Measurements from ENCODE around the gene MACROH2A1.

The MACROH2A1 gene

GRCh38 chr5:135355169-135355568 lies 43.9 kb downstream of the MACROH2A1 start:
- peaks cover 93% of the 10 kb centered on the region for H3K36me3 ChIP-seq

GRCh38 chr5:135353952-135354721 lies 44.9 kb downstream of the MACROH2A1 start:
- no peak for DNase-seq
- Histone ChIP-seq H3K9me3 (ENCODE audit: severe bottlenecking) (no peaks in the 10 kb centered on the region), H3K27ac (no peak overlapping the region), H3K27me3 (ENCODE audit: insufficient read depth, low read depth, severe bottlenecking) (no peaks in the 10 kb centered on the region), H3K36me3 (peaks cover 89% of the 10 kb centered on the region), H3K4me3 (ENCODE audit: low read depth, low read length) (no peak overlapping the region)
- no peak for TF ChIP-seq CTCF (IDR thresholded peaks at IDR 0.05; ENCODE audit: low read depth, low read length)

More at GRCh38 chr5:135355169-135355568, 43.9 kb downstream of the MACROH2A1 start:
- Histone ChIP-seq H3K4me3 (ENCODE audit: low read depth, low read length) (no peak overlapping the region), H3K27ac (no peak overlapping the region), H3K27me3 (ENCODE audit: insufficient read depth, low read depth, severe bottlenecking) (no peaks in the 10 kb centered on the region), H3K9me3 (ENCODE audit: severe bottlenecking) (no peaks in the 10 kb centered on the region)
- TF ChIP-seq CTCF (IDR thresholded peaks at IDR 0.05; ENCODE audit: low read depth, low read length): no peak
- DNase-seq: no peak

- H3K36me3 ChIP-seq: peaks cover 86% of the 10 kb centered on the region
- H3K9me3 ChIP-seq (ENCODE audit: severe bottlenecking): no peaks in the 10 kb centered on the region
- no peaks in the 10 kb centered on the region for H3K27me3 ChIP-seq (ENCODE audit: insufficient read depth, low read depth, severe bottlenecking)
- H3K27ac ChIP-seq: no peak overlapping the region
- H3K4me3 ChIP-seq (ENCODE audit: low read depth, low read length): no peak overlapping the region
- DNase-seq: no peak
- TF ChIP-seq CTCF (IDR thresholded peaks at IDR 0.05; ENCODE audit: low read depth, low read length): no peak
These were observed 48.5 kb downstream of the MACROH2A1 start for GRCh38 chr5:135350536-135350935.

GRCh38 chr5:135349886-135350285 lies 49.1 kb downstream of the MACROH2A1 start:
- Histone ChIP-seq H3K9me3 (ENCODE audit: severe bottlenecking) (no peaks in the 10 kb centered on the region), H3K4me3 (ENCODE audit: low read depth, low read length) (no peak overlapping the region), H3K27ac (no peak overlapping the region), H3K36me3 (peaks cover 86% of the 10 kb centered on the region), H3K27me3 (ENCODE audit: insufficient read depth, low read depth, severe bottlenecking) (no peaks in the 10 kb centered on the region)
- no peak for DNase-seq
- TF ChIP-seq CTCF (IDR thresholded peaks at IDR 0.05; ENCODE audit: low read depth, low read length): no peak

- no peak for TF ChIP-seq CTCF (IDR thresholded peaks at IDR 0.05; ENCODE audit: low read depth, low read length)
- H3K4me3 ChIP-seq (ENCODE audit: low read depth, low read length): no peak overlapping the region
These were observed 49.6 kb downstream of the MACROH2A1 start for GRCh38 chr5:135349451-135349850.

GRCh38 chr5:135348918-135349317 lies 50.1 kb downstream of the MACROH2A1 start:
- Histone ChIP-seq H3K27ac (no peak overlapping the region), H3K27me3 (ENCODE audit: insufficient read depth, low read depth, severe bottlenecking) (no peaks in the 10 kb centered on the region), H3K9me3 (ENCODE audit: severe bottlenecking) (no peaks in the 10 kb centered on the region), H3K4me3 (ENCODE audit: low read depth, low read length) (no peak overlapping the region), H3K36me3 (peaks cover 86% of the 10 kb centered on the region)
- DNase-seq: no peak
- no peak for TF ChIP-seq CTCF (IDR thresholded peaks at IDR 0.05; ENCODE audit: low read depth, low read length)

More at GRCh38 chr5:135349451-135349850, 49.6 kb downstream of the MACROH2A1 start:
- H3K27me3 ChIP-seq (ENCODE audit: insufficient read depth, low read depth, severe bottlenecking): no peaks in the 10 kb centered on the region
- peaks cover 86% of the 10 kb centered on the region for H3K36me3 ChIP-seq
- no peak for DNase-seq
- no peaks in the 10 kb centered on the region for H3K9me3 ChIP-seq (ENCODE audit: severe bottlenecking)
- H3K27ac ChIP-seq: no peak overlapping the region

All from WERI-Rb-1 (cell line).